ENCODE results near the gene HSD17B11.
"Not testable (repeated sequence)": the region's sequence is repeated elsewhere in the genome, so short reads cannot be mapped to it uniquely, and the experiment has no call there.

HSD17B11 gene

DNA sequence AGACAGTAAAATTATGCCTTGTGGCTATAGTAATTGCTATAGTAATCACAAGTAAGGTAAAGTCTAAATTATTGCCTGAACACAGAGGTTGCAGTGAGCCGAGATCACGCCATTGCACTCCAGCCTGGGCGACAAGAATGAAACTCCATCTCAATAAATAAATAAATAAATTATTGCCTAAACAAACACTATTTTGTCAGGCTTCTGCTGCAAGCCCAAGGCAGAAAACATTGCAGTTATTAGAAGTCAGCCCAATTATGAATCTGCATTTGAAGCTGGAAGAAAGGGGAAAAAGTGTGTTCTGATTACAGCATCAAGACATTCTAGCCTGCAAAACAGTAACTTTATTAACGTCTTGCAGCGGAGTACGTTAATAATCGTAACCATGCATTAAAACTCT, 85.4 kb downstream of the HSD17B11 start:
- DNase-seq (ENCODE audit: low read depth in 2 of 2): no peak

DNA sequence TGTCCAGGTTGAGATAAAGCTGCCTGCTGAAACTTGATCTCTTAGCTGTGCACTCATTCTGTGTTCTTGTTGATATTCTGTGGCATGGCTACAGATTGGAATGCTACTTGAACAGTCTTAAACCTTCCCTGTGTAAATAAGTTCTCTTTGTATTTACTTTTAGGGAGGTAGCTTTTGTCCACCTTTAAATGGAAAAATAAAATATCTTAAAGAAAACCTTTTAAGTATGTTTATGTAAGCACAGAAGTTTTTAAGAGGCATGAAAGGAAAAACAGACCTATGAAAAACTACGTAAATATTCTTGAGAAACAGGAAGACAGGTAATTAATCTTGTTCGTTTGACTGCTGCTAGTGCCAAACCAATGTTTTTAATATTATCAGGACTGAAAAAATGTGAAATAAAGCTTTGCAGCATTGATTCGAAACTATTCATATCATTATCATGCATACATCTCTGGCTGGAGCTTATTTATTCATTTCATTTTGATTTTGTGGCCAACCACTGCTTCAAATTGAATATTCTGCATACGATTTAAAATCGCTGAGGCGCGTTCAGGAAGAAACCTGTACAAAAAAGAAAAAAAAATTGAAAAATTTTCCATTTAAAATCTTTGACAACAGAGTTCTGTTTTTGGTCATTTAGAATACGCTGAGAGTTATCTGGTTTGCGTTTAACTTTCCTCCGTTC, 86.1 kb downstream of the HSD17B11 start:
- no peak for DNase-seq (ENCODE audit: low read depth in 2 of 2)

DNA sequence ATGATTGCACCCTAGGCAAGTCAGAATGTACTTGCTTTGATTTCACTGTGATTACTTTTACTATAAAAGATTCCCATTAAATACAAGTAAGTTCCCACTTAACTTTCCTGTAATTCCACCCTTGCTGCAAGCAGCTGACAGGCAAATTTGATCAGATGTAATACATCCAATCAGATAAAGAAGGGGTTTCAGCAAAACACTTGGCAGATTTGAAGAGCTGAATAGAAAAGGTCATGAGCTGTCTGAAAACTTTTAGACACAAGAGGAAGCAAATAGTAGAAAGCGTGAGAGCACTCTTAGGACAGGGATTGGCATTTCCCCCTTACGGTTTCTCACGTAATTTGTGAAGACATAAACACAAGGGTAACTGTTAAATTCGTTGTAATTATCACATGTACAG, 91.1 kb downstream of the HSD17B11 start:
- no peak for DNase-seq (ENCODE audit: low read depth in 2 of 2)

DNA sequence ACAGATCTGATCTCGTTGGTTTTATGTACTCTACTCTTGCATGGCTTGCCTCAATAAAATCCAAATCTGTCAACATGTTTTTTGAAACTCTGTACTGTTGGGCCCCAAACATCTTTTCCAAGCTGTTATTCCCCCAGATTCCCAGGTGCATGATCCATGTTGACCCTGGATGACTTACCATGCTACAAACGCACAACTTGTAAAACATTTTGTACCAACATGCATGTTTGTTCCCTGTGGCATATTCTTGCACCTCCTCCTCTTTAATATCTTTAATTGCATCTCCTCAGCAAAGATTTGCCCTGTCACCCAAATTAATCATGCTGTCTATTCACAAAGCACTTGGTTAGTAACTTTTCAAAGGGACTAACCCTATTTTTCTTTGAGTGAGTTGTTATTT, 92.6 kb downstream of the HSD17B11 start:
- DNase-seq (ENCODE audit: low read depth in 2 of 2): no peak

DNA sequence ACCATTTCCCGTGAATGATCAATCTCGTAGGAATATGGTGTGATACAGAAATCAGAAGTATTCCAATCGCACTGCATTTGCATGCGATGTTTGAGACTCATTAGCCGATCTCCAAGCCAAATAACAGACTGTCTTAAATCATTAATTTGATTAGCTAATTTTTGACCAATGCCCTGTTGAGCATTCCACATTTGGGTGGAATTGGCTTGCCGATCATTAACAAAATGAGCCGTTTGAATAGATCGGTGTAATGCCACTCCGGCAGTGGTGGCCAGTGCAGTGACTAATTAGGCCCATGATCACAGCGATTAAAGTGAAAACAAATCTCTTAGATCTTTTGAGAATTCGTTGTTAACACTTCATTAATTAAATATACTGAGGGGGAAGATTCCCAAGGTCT, 96.1 kb downstream of the HSD17B11 start:
- DNase-seq (ENCODE audit: low read depth in 2 of 2): not testable (repeated sequence)

DNA sequence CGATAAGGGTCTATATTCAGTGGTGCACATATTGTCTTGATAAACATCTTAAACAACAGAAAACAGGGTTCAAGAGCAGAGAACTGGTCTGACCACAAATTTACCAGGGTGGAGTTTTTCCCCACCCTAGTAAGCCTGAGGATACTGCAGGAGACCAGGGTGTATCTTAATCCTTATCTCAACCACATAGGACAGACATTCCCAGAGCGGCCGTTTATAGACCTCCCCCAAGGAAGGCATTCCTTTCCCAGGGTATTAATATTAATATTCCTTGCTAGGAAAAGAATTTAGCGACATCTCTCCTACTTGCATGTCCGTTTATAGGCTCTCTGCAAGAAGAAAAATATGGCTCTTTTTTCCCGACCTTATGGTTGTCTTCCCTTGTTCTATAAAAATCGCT, 97.1 kb downstream of the HSD17B11 start:
- DNase-seq (ENCODE audit: low read depth in 2 of 2): not testable (repeated sequence)

DNA sequence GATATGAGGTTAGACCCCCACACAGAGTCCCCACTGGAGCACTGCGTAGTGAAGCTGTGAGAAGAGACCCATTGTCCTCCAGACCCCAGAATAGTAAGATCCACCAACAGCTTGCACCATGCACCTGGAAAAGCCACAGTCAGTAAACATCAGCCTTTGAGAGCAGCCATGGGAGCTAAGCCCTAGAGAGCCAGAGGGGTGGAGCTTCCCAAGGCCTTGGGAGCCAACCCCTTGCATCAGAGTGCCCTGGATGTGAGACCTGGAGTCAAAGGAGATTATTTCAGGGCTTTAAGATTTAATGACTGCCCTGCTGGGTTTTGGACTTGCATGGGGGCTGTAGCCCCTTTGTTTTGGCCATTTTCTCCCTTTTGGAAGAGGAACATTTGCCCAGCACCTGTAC, 104.0 kb downstream of the HSD17B11 start:
- no peak for DNase-seq (ENCODE audit: low read depth in 2 of 2)
